Stimulated activated naive CD8-positive, alpha-beta T cell treated with anti-CD3 and anti-CD28 coated beads, Interleukin-15, Interleukin-2, amounts not matched to agents 100 ng/mL and 50 ng/mL, for 24 hours (primary cell): ENCODE data around the gene TMBIM6.

Experiments used
- H3K27ac Mint-ChIP-seq: one replicate; pipeline ENCODE4 v1.8.0; 2021; ENCODE audit warnings: mild to moderate bottlenecking, mixed read lengths
- H3K27me3 Mint-ChIP-seq: one replicate; pipeline ENCODE4 v1.8.0; 2021; ENCODE audit warnings: mixed read lengths
- H3K36me3 Mint-ChIP-seq: one replicate; pipeline ENCODE4 v1.8.0; 2021; ENCODE audit warnings: low read depth, mixed read lengths
- H3K4me1 Mint-ChIP-seq: one replicate; pipeline ENCODE4 v1.8.0; 2021; ENCODE audit warnings: low read depth, mixed read lengths
- H3K4me3 Mint-ChIP-seq: one replicate; pipeline ENCODE4 v1.8.0; 2021; ENCODE audit warnings: mild to moderate bottlenecking, mixed read lengths
- H3K9me3 Mint-ChIP-seq: one replicate; pipeline ENCODE4 v1.8.0; 2021; ENCODE audit warnings: mixed read lengths

Gene TMBIM6

GRCh38 chr12:49794811-49795653, 53.7 kb downstream of the TMBIM6 start:
- no peak overlapping the region for H3K27ac Mint-ChIP-seq
- H3K36me3 Mint-ChIP-seq, result no peaks in the 10 kb centered on the region

DNA sequence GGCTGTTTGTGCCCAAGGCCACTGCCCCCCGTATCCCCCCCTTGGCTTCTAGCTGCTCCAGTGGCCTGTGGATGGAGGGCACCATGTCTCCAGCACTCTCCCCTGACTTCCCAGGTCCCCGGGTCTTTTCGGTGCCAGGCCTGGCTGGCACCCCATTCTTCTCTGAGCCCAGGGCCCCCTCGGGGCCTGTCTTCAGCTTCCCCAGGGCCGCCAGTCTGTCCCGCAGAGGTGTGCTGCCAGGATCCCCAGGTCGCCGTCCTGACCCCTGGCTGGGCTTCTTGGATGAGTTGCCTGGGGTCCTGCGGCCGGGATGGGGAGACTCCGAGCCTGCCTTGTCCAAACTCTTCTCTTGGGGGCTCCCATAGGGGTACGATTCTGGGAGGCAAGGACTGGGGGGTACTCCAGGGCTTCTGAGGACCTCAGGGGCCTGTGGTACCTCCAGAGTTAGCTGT, 54.3 kb downstream of the TMBIM6 start:
- no peaks in the 10 kb centered on the region for H3K36me3 Mint-ChIP-seq
- no peaks in the 10 kb centered on the region for H3K9me3 Mint-ChIP-seq
- H3K4me3 Mint-ChIP-seq, result no peak overlapping the region
- H3K4me1 Mint-ChIP-seq, result no peaks in the 10 kb centered on the region
- no peak overlapping the region for H3K27ac Mint-ChIP-seq
- H3K27me3 Mint-ChIP-seq, result no peaks in the 10 kb centered on the region

More at GRCh38 chr12:49794811-49795653, 53.7 kb downstream of the TMBIM6 start:
- Mint-ChIP-seq H3K27me3 (no peaks in the 10 kb centered on the region), H3K9me3 (no peaks in the 10 kb centered on the region), H3K4me3 (no peak overlapping the region), H3K4me1 (no peaks in the 10 kb centered on the region)

- Mint-ChIP-seq H3K4me1 (no peaks in the 10 kb centered on the region), H3K9me3 (no peaks in the 10 kb centered on the region), H3K27ac (no peak overlapping the region), H3K36me3 (no peaks in the 10 kb centered on the region), H3K27me3 (no peaks in the 10 kb centered on the region), H3K4me3 (no peak overlapping the region)
Observed at GRCh38 chr12:49796155-49796554, 54.8 kb downstream of the TMBIM6 start.

DNA sequence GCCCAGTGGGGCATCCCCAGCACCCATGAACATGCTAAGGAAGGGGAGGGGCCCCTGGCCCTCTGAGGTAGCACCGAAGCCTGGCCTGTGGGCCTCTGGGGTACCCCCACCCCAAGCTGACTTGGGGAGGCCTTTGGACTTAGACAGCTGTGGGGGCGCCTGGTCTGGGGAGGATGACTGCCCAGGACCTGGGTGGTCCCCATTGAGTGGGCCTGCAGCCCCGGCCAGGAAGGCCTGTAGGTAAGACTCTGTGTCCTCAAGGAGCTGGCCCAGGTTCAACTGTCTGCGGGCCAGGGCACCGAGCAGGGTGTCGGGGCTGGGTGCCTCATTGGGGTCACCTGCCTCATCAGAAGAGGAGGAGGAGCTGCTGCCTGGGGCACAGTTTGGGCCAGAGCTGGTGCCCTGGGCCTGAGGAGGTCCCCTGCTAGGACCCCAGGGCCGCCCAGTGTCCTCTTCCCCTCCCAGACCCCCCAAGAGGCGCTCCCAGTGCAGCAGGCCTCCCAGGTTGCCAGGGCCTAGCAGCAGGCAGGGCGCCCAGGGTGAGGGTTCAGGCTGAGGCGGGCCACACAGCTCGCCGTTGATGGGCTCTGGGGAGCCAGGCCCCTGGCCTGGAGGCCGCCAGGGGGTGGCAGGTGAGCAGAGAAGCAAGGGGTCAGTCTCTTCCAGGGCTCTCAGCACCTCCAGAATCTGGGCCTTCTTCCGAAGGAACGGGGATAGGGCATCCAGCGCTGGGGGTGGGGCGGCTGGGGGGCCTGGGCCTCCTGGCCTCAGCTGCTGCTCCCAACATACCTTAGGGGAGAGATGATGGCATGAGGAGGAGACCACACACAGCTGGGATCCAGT, 55.5 kb downstream of the TMBIM6 start:
- no peak overlapping the region for H3K27ac Mint-ChIP-seq
- H3K4me1 Mint-ChIP-seq, result no peaks in the 10 kb centered on the region
- H3K9me3 Mint-ChIP-seq, result no peaks in the 10 kb centered on the region
- no peaks in the 10 kb centered on the region for H3K36me3 Mint-ChIP-seq
- H3K4me3 Mint-ChIP-seq, result no peak overlapping the region
- no peaks in the 10 kb centered on the region for H3K27me3 Mint-ChIP-seq

DNA sequence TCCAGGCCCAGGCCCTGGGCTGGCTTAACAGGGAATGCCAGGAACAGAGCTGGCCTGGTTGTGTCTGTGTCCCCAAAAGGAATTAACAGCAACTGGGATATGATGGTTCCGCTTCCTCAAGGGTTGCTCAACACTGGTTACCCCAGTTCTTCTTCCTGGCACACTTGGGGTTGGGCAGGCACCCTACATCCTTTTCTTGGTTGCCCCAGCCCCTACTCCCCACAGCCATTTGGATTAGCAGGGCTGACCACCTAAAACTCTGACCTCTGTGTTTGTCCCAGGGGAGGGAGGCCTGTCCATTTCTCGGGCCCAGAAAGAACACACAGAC, 56.1 kb downstream of the TMBIM6 start:
- H3K27me3 Mint-ChIP-seq, result no peaks in the 10 kb centered on the region
- H3K9me3 Mint-ChIP-seq, result no peaks in the 10 kb centered on the region
- H3K4me1 Mint-ChIP-seq, result no peaks in the 10 kb centered on the region
- H3K4me3 Mint-ChIP-seq, result no peak overlapping the region
- no peaks in the 10 kb centered on the region for H3K36me3 Mint-ChIP-seq
- no peak overlapping the region for H3K27ac Mint-ChIP-seq

GRCh38 chr12:49798248-49798647, 56.9 kb downstream of the TMBIM6 start:
- no peaks in the 10 kb centered on the region for H3K36me3 Mint-ChIP-seq
- H3K9me3 Mint-ChIP-seq, result no peaks in the 10 kb centered on the region
- H3K27ac Mint-ChIP-seq, result no peak overlapping the region
- H3K27me3 Mint-ChIP-seq, result no peaks in the 10 kb centered on the region
- no peaks in the 10 kb centered on the region for H3K4me1 Mint-ChIP-seq
- H3K4me3 Mint-ChIP-seq, result no peak overlapping the region

- Mint-ChIP-seq H3K4me3 (no peak overlapping the region), H3K27me3 (no peaks in the 10 kb centered on the region), H3K4me1 (no peaks in the 10 kb centered on the region), H3K36me3 (no peaks in the 10 kb centered on the region), H3K9me3 (no peaks in the 10 kb centered on the region), H3K27ac (no peak overlapping the region)
Observed at GRCh38 chr12:49798934-49799333, 57.6 kb downstream of the TMBIM6 start.

- Mint-ChIP-seq H3K4me3 (no peak overlapping the region), H3K9me3 (no peaks in the 10 kb centered on the region), H3K4me1 (no peaks in the 10 kb centered on the region), H3K27me3 (no peaks in the 10 kb centered on the region), H3K27ac (no peak overlapping the region), H3K36me3 (peaks cover 7% of the 10 kb centered on the region)
Observed at GRCh38 chr12:49800421-49801140, 59.2 kb downstream of the TMBIM6 start.

DNA sequence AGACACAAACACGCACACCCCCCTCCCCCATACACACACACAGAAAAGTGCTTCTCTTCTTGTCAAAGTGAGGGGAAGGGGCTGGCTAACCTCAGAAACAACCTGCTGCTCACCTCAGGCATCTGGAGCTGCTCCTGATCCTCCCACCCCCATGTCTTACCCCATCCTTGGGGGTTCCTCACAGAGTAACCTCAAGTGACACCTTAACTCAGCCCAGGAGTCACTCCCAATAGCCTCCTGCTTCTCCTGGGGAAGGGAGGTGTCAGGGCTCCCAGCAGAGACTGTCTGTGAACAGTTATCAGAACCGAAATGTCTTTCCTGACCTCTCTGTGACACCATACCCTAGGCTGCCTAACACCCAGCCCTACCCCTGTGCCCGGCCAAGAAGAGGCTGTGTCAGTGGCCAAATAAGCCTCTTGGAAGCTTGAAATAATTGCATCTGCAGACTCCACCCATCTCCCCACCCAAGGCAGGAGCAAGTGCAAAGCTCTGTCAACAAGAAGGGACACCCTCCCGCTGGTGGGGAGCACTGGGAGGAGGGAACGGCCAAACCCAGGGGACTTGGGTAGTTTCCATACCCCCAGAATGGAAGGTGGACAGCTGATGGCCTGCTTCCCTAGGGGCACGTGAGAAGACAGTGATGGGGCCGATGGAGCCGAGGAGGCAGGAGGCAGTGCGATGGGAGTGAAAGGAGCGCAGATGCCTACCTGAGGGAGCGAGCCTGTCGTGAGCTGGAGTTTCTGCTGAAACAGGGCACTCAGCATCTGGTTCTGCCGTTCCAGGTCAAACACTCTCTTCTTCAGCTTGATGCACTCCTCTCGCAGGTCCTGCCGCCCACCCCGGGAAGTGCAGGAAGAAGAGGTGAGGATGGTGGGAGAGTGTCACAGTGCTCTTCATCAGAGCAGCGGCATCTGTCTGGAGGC, 60.0 kb downstream of the TMBIM6 start:
- Mint-ChIP-seq H3K27ac (no peak overlapping the region), H3K9me3 (no peaks in the 10 kb centered on the region), H3K36me3 (peaks cover 7% of the 10 kb centered on the region), H3K4me3 (no peak overlapping the region), H3K4me1 (no peaks in the 10 kb centered on the region), H3K27me3 (no peaks in the 10 kb centered on the region)

DNA sequence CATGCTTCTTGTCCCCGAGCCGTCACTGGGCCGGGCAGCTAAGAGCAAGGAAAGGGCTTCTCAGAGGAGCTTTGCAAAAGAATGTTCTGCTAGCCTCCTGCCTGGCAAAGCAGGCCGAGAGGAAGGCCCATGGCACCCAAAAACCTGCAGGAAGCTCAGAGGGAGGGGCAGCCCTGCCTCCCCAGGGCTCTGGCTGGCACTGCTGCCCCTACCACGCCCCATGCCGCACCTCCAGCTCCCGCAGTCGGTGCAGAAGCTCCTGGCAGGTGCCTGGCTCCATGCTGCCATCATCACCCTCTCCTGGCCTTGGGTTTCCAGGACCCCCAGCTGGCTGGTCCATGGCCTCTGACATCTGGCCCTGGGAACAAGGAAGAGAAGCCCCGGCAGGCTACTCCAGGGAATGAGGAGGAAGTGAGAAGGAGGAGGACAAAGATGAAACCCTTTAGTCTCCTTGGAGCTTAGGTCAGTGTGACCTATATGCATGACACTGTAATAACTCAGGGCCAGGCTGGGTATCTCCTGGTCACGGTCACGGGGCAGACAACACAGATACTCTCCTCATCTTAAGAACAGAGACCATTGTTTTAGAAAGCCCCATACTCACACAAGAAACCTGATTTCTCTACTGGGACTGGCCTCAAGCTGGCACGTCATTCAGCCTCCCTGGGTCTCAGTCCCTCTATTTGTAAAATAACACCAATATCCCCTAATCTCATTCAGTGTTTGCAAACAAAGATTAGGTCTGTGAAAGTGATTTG, 62.5 kb downstream of the TMBIM6 start:
- Mint-ChIP-seq H3K4me1 (no peaks in the 10 kb centered on the region), H3K27ac (no peak overlapping the region), H3K4me3 (no peak overlapping the region), H3K9me3 (no peaks in the 10 kb centered on the region), H3K36me3 (peaks cover 7% of the 10 kb centered on the region), H3K27me3 (no peaks in the 10 kb centered on the region)

- Mint-ChIP-seq H3K27me3 (no peaks in the 10 kb centered on the region), H3K9me3 (no peaks in the 10 kb centered on the region), H3K4me1 (no peaks in the 10 kb centered on the region), H3K4me3 (no peak overlapping the region), H3K36me3 (peaks cover 7% of the 10 kb centered on the region), H3K27ac (no peak overlapping the region)
Observed at GRCh38 chr12:49804821-49805220, 63.5 kb downstream of the TMBIM6 start.

DNA sequence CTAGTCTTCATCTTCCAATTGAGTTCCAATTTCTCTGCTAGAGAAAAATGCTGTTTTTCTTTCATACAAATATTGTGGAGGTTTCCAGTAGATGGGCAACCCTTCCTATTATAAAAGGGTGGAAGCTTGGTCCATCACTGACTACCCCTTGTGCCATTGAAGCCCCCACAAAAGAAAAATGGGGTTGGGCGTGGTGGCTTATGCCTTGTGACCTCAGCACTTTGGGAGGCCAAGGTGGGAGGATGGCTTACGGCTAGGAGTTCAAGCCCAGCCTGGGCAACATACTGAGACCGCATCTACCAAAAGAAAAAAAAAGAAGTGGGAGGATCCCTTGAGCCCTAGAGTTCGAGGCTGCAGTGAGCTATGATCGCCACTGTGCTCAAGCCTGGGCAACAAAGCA, 64.1 kb downstream of the TMBIM6 start:
- H3K36me3 Mint-ChIP-seq, result peaks cover 7% of the 10 kb centered on the region
- H3K4me3 Mint-ChIP-seq, result no peak overlapping the region
- no peaks in the 10 kb centered on the region for H3K27me3 Mint-ChIP-seq
- no peak overlapping the region for H3K27ac Mint-ChIP-seq
- no peaks in the 10 kb centered on the region for H3K9me3 Mint-ChIP-seq
- no peaks in the 10 kb centered on the region for H3K4me1 Mint-ChIP-seq

DNA sequence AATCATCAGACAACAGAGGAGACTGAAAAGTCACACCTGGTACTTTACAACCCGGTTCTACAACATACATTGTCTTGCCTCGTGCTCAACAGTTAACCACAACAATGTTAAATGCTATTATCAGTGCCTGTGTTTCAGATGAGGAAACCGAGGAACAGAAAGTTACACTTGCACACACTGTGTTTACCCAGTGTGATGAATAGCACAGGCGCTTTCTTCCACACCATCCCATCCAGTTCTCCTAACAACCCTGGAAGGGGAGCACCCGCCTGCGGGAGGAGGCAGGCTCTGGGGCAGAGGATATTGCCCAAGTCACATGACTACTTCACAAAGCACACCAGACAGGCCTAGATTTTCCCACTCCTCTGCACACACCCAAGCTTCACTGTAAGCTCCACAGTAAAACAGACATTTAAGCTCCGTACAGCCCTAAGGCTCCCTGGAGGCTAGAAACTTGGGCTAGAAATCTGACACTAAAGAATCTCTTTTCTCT, 65.0 kb downstream of the TMBIM6 start:
- no peak overlapping the region for H3K4me3 Mint-ChIP-seq
- H3K36me3 Mint-ChIP-seq, result peaks cover 7% of the 10 kb centered on the region
- no peak overlapping the region for H3K27ac Mint-ChIP-seq
- no peaks in the 10 kb centered on the region for H3K4me1 Mint-ChIP-seq
- H3K27me3 Mint-ChIP-seq, result no peaks in the 10 kb centered on the region
- no peaks in the 10 kb centered on the region for H3K9me3 Mint-ChIP-seq
